Activated CD8-positive, alpha-beta memory T cell treated with anti-CD3 and anti-CD28 coated beads, Interleukin-2, amount 50 U/mL, for 24 hours (primary cell): ENCODE measurements around the gene DDX24.

Source experiments
- DNase-seq: peaks from one replicate; pipeline ENCODE4 v3.0.0-alpha.2; 2020; ENCODE audit errors: extremely low read depth

Gene DDX24

GRCh38 chr14:94115058-94115591, 34.1 kb upstream of the DDX24 start:
- DNase-seq, result no peak

DNA sequence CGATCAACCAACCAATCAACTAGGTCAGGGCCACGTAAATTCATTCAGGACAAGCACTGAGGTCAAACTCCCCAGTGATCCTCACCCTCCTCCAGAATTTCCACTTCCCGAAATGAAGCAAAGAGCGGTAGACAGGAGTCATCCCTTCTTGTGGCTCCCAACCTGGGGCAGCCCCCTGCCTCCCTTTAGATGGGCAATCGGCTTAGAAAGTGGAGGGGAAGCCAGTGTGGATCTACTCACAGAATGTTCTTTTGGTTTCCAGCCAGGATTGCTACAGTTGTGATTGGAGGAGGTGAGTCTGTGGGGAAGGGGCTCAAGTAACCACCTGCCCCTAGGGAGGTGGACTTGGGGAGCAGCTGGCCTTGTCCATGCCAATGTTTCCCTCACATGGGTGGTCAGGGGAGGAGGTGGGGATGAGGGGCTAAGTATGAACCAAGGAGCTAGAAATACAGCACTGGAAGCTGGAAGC, 33.6 kb upstream of the DDX24 start:
- DNase-seq, result no peak

DNA sequence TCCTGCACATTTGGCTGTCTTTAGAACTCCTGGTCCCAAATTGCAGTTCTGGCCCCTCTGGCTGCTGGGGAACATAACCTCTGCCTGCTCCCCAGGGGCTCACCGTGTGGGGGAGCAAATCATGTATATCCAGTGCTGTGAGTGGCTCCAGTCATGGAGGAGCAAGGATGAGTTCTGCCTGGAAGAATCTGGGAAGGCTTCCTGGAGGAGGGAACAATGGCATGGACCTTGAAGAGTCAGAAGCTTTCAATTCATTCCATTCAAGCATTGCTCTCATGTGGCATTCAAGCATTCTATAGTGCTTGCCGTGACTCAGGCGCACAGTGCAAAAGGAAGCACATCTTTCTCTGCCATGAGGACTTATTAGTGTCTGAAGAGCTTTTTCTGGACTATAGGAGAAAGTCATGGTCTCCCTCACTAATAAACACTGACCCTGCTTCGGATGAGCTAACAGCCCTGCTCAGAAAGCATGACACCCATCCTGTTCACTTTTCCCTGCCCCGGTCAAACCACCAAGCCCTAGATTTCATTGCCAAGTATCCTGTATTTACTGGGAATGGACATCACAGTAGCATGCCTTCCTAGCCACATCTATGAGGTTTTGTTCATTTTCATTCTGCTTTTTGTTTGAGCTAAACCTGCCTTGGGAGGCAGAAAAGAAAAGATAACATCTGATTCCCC, 33.0 kb upstream of the DDX24 start:
- DNase-seq, result no peak

DNA sequence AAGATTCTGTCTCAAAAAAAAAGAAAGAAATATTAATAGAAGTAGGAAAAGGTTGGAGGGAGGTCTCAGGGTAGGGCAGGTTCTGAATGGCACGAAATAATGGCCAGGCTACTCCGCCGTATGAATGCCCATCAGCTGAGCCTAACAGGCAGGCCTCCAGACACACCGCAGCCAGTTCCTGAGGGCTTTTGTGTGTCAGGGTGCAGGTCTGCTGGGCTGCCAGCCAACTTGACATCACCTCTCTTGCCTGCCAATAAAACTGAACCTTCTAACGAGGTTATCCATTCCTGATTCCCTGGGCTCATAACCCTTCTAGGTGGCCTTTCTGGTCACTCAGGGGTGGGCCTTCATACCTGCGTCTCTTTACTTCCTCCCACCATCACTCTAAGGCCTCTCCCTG, 32.5 kb upstream of the DDX24 start:
- DNase-seq, result no peak

GRCh38 chr14:94113073-94113472, 32.1 kb upstream of the DDX24 start:
- no peak for DNase-seq

GRCh38 chr14:94112513-94113063, 31.6 kb upstream of the DDX24 start:
- DNase-seq, result no peak

- DNase-seq, result no peak
Observed at GRCh38 chr14:94111276-94112095, 30.5 kb upstream of the DDX24 start.

DNA sequence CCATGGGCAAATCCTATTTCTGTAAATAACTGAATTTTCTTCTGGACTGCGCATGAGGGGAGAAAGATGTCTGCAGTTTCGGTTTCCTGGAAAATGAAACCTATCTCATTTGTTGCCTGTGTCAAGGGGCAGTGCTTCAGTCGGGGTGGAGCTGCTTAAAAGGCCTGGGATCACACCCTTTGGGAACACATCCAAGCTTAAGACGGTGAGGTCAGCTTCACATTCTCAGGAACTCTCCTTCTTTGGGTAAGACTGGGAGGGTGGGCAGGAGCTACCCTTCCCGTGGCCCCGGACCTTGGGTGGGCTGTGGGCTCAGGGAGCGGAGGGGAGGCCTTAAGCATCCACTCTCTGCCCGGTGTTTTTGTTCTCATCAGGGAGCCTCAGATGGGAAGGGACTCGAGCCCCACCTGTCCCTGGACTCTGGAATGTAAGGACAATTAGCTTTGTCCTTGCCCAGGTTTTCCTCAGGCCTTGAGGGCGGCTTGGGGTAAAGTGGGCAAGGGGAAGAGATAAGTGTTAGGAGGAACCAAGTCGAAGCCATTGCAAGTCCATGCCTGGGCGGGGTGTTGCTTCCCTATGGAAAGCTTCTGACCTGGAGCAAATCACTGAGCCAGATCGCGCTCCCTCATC, 29.7 kb upstream of the DDX24 start, which contains the start of gene IFI27:
IFI27 (plus strand) TSS at position 185 of the 630 bp plus-strand sequence.
- no peak for DNase-seq

GRCh38 chr14:94109915-94110250, 28.9 kb upstream of the DDX24 start:
- DNase-seq, result no peak

DNA sequence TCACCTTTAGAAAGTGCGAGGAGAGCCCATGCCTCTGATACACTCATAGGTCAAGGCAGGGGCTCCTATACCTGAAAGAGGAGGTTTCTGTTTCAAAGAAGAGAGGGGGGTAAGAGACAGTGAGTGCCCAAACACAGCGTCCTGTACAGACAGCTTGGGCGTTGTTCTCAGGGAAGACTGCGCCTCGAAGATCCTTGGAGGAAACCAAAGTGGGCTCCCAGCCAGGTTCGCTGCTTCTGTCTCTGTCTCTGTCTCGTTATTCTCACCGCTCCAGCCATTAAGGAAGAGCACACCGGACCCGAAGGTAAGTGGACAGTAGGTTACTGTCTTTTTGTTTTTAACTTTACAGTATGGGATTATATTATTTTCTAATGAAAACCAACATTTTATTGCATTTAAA, 23.7 kb upstream of the DDX24 start:
- no peak for DNase-seq

- no peak for DNase-seq
Observed at GRCh38 chr14:94103554-94104150, 22.6 kb upstream of the DDX24 start.

GRCh38 chr14:94102768-94103482, 21.9 kb upstream of the DDX24 start:
- DNase-seq, result no peak

DNA sequence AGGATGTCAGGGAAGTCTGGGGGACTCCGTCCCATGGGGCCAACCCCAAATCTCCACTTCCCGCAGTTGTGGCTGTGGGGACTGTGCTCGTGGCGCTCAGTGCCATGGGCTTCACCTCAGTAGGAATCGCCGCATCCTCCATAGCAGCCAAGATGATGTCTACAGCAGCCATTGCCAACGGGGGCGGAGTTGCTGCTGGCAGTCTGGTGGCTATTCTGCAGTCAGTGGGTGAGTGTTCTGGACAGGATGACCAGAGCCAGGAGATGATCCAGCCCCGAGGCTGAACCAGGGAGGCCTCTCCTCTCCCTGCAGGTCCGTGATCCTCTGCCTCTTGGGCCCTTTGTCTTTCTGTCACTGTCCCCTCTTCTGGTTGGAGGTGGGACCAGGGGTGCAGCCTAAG, 20.7 kb upstream of the DDX24 start:
- DNase-seq, result no peak

GRCh38 chr14:94100847-94101246, 19.8 kb upstream of the DDX24 start:
- DNase-seq, result no peak

DNA sequence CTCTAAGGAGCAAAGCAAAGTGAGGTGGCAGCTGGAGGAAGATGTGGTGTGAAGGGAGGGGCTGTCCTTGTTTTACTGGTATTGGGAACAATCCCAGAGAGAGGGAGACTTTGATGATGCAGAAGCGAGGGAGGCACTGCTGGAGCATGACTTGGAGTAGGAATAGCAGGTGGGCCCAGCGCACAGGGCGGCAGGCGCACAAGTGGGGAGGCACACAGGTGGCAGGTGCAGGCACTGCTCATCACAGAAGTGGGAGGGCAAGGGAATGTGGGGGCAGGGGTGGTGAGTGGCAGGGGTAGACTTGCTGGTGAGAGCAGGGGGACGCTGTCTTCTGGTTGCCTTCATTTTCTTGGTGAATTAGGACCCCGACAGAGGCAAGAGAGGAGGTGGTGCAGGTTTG, 18.0 kb upstream of the DDX24 start:
- DNase-seq, result no peak

- no peak for DNase-seq
Observed at GRCh38 chr14:94098326-94098992, 17.5 kb upstream of the DDX24 start.

- no peak for DNase-seq
Observed at GRCh38 chr14:94097091-94097490, 16.1 kb upstream of the DDX24 start.

DNA sequence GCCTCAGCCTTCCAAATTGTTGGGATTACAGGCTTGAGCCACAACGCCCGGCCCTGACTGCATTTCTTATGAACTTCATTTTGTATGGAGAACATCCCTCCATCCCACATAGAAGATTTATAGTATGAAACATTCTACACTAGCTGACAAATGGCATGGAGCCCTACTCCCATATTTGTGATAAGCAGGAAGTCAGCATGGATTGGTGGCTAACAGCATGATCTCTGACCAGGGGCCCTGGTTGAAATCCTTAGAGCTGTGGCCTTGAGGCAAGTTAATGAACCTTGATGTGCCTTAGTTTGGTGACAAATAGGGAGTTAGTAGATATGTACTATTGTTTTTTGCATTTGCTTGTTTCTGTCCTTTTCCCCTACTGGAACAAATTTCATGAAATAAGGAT, 12.4 kb upstream of the DDX24 start:
- no peak for DNase-seq

DNA sequence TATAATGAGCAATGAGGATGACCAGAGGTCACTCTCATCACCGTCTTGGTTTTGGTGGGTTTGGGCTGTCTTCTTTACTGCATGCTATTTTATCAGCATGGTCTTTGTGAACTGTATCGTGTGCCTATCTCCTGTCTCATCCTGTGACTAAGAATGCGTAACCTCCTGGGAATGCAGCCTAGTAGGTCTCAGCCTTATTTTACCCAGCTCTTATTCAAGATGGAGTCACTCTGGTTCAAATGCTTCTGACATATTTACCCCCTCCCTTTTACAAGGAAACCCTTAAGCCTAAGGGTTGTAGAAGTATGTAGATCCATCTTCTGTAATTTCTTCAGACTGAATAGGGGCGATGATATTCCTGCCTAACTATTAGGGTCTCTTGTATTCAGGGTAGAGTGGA, 8.5 kb upstream of the DDX24 start:
- no peak for DNase-seq

- no peak for DNase-seq
Observed at GRCh38 chr14:94088516-94088915, 7.5 kb upstream of the DDX24 start.

DNA sequence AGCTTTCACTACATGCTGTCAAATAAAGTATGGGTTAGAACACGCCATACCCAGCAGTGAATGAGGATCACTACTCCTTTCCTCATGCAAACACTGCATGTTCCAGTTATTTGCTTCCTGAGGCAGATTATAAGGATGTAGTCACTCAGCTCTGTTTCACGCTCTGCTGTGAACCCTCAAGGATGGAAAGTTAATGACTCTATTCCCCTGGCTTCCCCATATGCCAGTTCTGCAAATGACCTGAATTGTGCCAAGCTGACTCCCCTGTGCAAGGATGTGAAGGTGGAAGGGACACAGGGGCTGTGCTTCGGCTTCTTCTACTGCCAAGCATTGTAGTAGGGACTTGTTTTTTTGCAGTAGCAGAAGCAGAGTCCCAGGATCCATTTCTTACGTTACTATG, 6.9 kb upstream of the DDX24 start:
- DNase-seq, result no peak
